Spleen (tissue), 11 donors: ENCODE measurements around the gene CCDC120. TPM values are rescaled to one million over a fixed set of nuclear protein-coding genes. Genes with fewer than 3 reads are reported as not detected.
A peak's percentile ranks its signal among the peaks of the same experiment; 100 is the strongest.

Source experiments
- DNase-seq: peaks from one replicate; pipeline ENCODE4 v3.0.0-alpha.2; 2020
- H3K27ac ChIP-seq, 8 donors: fragments of 200-600 bp; sonication (generic) in 7 of 8; 1 replicate in 4 of 8; 2 replicates in 4 of 8; pipeline versions ENCODE4 v1.5.0 to v1.8.0; 2016 to 2021; ENCODE audit warnings: inconsistent platforms in 4 of 8, mild to moderate bottlenecking in 4 of 8, moderate library complexity in 1 of 8
- H3K27me3 ChIP-seq, 7 donors: fragments of 200-600 bp; sonication (generic) in 6 of 7; replicated peaks in 1 of 7; 1 replicate in 4 of 7; 2 replicates in 3 of 7; pipeline versions ENCODE4 v1.5.0 to v1.8.0; 2016 to 2021; ENCODE audit warnings: inconsistent platforms in 3 of 7, mild to moderate bottlenecking in 1 of 7
- H3K36me3 ChIP-seq, 6 donors: fragments of 200-600 bp; sonication (generic) in 5 of 6; 1 replicate in 4 of 6; 2 replicates in 2 of 6; pipeline versions ENCODE4 v1.5.0 to v1.8.0; 2016 to 2021; ENCODE audit warnings: inconsistent platforms in 2 of 6
- H3K4me1 ChIP-seq, 6 donors: fragments of 200-600 bp; sonication (generic) in 5 of 6; 1 replicate in 3 of 6; 2 replicates in 3 of 6; pipeline versions ENCODE4 v1.5.0 to v1.8.0; 2016 to 2021; ENCODE audit warnings: inconsistent platforms in 3 of 6
- H3K4me3 ChIP-seq, 8 donors: fragments of 200-600 bp; sonication (generic) in 7 of 8; 1 replicate in 4 of 8; 2 replicates in 4 of 8; pipeline versions ENCODE4 v1.5.0 to v1.8.0; 2016 to 2021; ENCODE audit warnings: inconsistent platforms in 4 of 8, mild to moderate bottlenecking in 4 of 8, moderate library complexity in 2 of 8
- H3K9me3 ChIP-seq, 8 donors: fragments of 200-600 bp; sonication (generic) in 7 of 8; 1 replicate in 4 of 8; 2 replicates in 4 of 8; pipeline versions ENCODE4 v1.5.0 to v1.8.0; 2016 to 2021; ENCODE audit warnings: inconsistent platforms in 4 of 8
- POLR2A ChIP-seq, 3 donors: fragments of 450-650 bp; IDR thresholded peaks; one replicate each; pipeline ENCODE4 v1.5.1; 2017; ENCODE audit warnings: antibody characterized with exemption in 3 of 3, mild to moderate bottlenecking in 1 of 3
- POLR2AphosphoS5 ChIP-seq, 3 donors: sonication (generic); formaldehyde crosslinking; IDR thresholded peaks; one replicate each; pipeline ENCODE4 v1.5.1; 2017; ENCODE audit warnings: antibody characterized with exemption in 3 of 3
- WGBS, 5 donors: extraction: QIAGEN DNeasy Blood & Tissue Kit in 3 of 5; methylation state at CpG; one replicate each; pipeline versions ENCODE4 v1.1.5 to v1.1.7; 2013 to 2018; 5-methylcytosine and 5-hydroxymethylcytosine counted together
- intact Hi-C: fragments of 100-400 bp; cut with DNase I; formaldehyde crosslinking; loops from one replicate; pipeline ENCODE4 v1.15.0; 2023; ENCODE audit warnings: low total_unique reads
- polyA plus RNA-seq, 3 donors: library from polyadenylated mRNA; stranded (reverse); fragments of 200-250 nt; gene quantifications; one replicate each; pipeline ENCODE4 v1.2.1, GENCODE V29; 2013
- total RNA-seq, 7 donors: library from RNA; depleted of rRNA in 3 of 7; stranded (reverse); fragments of >200 nt in 3 of 7; fragmentation: NEBNext Ultra II Directional in 4 of 7; extraction: Animal tissue kit (Norgen Biotek cat#: 25700) in 4 of 7; gene quantifications; one replicate each; pipeline versions ENCODE4 v1.1.0 to v1.2.1, GENCODE V29; 2016 to 2021
- TF ChIP-seq, protein P1 (sequence below), 11 experiments: fragments of 200-600 bp in 7 of 11; fragments of 450-650 bp in 4 of 11; sonication (generic) in 4 of 11; IDR thresholded peaks in 8 of 11; conservative IDR thresholded peaks in 3 of 11; 1 replicate in 7 of 11; 2 replicates in 4 of 11; pipeline versions ENCODE4 v1.4.0 to v1.8.0; 2016 to 2021; ENCODE audit warnings: antibody characterized with exemption in 11 of 11, inconsistent platforms in 4 of 11, mild to moderate bottlenecking in 1 of 11
- donor health status: healthy with polysubstance abuse.
- donor health status: DM: no; HTN: no; CAD: no; lungs with moderate emphysema.
- donor health status: DM: no; HTN: no; CAD: no.
- donor health status: Bipolar disorder and iron deficiency.
- donor health status: healthy.
- donor health status: DM: no; HTN: no; CAD: no.
- donor health status: DM: yes; HTN: yes; CAD: no.

Gene CCDC120
- total and polyA plus RNA-seq, 10 donors: 1.1 to 8.6 (median 6.2) TPM

DNA sequence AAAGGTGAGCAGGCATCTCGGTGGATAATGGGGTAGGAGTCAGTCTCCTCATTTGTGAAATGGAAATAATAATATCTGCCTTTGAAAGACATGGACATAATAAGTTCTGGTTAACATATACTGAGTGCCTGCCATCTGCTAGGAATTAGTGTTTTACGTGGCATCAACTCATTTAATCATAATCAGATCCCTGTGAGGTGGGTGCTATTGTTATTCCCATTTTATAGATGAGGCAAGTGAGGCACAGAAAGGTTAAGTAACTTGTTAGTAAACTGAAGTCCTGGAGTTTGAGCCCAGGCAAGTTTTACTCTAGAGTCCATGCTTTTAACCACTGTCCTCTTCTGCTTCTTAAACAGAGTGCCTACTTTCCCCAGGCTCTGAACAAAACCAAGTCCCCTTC, 7.5 kb downstream of the CCDC120 start:
- Histone ChIP-seq H3K4me1 (no peaks in the 10 kb centered on the region), H3K9me3 (no peaks in the 10 kb centered on the region), H3K4me3 (no peak overlapping the region), H3K27ac (no peak overlapping the region), H3K36me3 (peaks cover 0 to 53% (median 0%) of the 10 kb centered on the region in 6 donors), H3K27me3 (no peaks in the 10 kb centered on the region)
- WGBS, 5 donors: 80 to 97% (median 94%) methylated on average over 2 of the region's 2 CpGs
- TF ChIP-seq POLR2AphosphoS5 (IDR thresholded peaks at IDR 0.05) (no peak), POLR2A (IDR thresholded peaks at IDR 0.05) (no peak)
- TF ChIP-seq, protein P1, sequence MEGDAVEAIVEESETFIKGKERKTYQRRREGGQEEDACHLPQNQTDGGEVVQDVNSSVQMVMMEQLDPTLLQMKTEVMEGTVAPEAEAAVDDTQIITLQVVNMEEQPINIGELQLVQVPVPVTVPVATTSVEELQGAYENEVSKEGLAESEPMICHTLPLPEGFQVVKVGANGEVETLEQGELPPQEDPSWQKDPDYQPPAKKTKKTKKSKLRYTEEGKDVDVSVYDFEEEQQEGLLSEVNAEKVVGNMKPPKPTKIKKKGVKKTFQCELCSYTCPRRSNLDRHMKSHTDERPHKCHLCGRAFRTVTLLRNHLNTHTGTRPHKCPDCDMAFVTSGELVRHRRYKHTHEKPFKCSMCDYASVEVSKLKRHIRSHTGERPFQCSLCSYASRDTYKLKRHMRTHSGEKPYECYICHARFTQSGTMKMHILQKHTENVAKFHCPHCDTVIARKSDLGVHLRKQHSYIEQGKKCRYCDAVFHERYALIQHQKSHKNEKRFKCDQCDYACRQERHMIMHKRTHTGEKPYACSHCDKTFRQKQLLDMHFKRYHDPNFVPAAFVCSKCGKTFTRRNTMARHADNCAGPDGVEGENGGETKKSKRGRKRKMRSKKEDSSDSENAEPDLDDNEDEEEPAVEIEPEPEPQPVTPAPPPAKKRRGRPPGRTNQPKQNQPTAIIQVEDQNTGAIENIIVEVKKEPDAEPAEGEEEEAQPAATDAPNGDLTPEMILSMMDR (IDR thresholded peaks at IDR 0.05 in 8 of 11, conservative IDR thresholded peaks at IDR 0.05 in 3 of 11): no peak
- intact Hi-C loops: no loop called here
- no peak for DNase-seq

DNA sequence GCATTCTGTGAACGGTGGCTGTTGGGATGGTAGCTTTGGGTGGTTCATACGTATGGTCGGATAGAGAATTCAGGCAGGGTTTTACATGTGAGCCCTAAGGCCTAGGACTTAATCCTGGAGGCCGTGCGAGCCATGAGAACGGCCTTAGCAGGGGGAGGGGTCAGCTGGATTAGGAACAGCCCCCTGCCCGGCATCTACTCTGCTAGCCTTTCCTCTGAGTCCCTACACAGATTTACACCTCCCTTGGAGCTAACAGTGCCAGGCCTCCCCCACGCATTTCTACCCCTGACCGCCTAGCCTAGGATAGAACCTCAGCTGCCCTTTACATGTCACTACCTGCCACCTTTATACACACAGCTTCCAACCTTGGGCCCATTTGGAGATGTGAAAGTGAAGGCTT, 7.9 kb downstream of the CCDC120 start:
- H3K4me1 ChIP-seq: no peaks in the 10 kb centered on the region
- H3K27me3 ChIP-seq: no peaks in the 10 kb centered on the region
- H3K27ac ChIP-seq: no peak overlapping the region
- no peak for TF ChIP-seq POLR2AphosphoS5 (IDR thresholded peaks at IDR 0.05)
- intact Hi-C loops: no loop called here
- peaks cover 0 to 53% (median 0%) of the 10 kb centered on the region in 6 donors for H3K36me3 ChIP-seq
- DNase-seq: no peak
- no peaks in the 10 kb centered on the region for H3K9me3 ChIP-seq
- 79 to 94% (median 85%) methylated on average over 6 to 9 of the region's 9 CpGs for WGBS, 5 donors
- H3K4me3 ChIP-seq: no peak overlapping the region

DNA sequence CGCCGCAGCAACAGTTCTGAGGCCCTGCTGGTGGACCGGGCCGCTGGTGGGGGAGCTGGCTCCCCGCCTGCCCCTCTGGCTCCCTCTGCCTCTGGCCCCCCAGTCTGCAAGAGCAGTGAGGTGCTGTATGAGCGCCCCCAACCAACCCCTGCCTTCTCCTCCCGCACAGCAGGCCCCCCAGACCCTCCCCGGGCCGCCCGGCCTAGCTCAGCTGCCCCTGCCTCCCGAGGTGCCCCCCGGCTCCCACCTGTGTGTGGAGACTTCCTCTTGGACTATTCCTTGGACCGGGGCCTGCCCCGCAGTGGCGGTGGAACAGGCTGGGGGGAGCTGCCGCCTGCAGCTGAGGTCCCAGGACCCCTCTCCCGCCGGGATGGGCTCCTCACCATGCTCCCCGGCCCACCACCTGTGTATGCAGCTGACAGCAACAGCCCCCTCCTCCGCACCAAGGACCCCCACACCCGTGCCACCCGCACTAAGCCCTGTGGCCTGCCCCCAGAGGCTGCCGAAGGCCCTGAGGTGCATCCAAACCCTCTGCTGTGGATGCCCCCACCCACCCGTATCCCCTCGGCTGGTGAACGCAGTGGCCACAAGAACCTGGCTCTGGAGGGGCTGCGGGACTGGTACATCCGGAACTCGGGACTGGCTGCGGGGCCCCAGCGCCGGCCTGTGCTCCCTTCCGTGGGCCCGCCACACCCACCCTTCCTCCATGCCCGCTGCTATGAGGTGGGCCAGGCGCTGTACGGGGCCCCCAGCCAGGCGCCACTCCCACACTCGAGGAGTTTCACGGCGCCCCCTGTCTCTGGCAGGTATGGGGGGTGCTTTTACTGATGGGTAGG, 8.7 kb downstream of the CCDC120 start:
- WGBS, 5 donors: 80 to 97% (median 93%) methylated on average over 11 to 40 of the region's 41 CpGs
- TF ChIP-seq POLR2AphosphoS5 (IDR thresholded peaks at IDR 0.05): peak in 1 of 3 donors; percentile 17
- TF ChIP-seq, protein P1 (IDR thresholded peaks at IDR 0.05 in 8 of 11, conservative IDR thresholded peaks at IDR 0.05 in 3 of 11): no peak
- TF ChIP-seq POLR2A (IDR thresholded peaks at IDR 0.05): no peak

DNA sequence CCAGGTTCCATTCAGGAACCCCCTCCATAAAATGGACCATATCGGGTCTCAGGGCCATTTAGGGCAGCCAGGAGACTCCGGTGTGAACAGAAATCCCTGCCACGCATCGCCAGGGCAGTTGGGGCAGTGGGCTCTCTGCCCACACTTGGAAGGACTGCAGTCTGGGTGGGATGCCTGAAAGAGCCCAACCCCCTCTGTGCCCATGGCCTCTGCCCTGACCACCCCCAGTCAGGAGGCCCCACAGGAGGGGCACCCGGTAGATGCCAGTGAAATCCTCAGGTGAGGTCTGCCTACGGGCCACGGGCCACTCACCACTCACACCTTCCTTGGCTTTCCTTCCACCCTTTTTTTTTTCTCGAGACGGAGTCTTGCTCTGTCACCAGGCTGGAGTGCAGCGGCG, 10.2 kb downstream of the CCDC120 start:
- TF ChIP-seq POLR2A (IDR thresholded peaks at IDR 0.05) (no peak), POLR2AphosphoS5 (IDR thresholded peaks at IDR 0.05) (peak in 1 of 3 donors; percentile 16)
- DNase-seq: no peak
- 85 to 100% (median 91%) methylated on average over 4 to 11 of the region's 11 CpGs for WGBS, 5 donors
- peak overlapping the region in 1 of 8 donors; percentile 1 for H3K27ac ChIP-seq
- H3K9me3 ChIP-seq: no peaks in the 10 kb centered on the region
- H3K36me3 ChIP-seq: peaks cover 0 to 33% (median 0%) of the 10 kb centered on the region in 6 donors
- intact Hi-C loops: no loop called here
- no peaks in the 10 kb centered on the region for H3K27me3 ChIP-seq
- peaks cover 0 to 16% (median 10%) of the 10 kb centered on the region in 6 donors for H3K4me1 ChIP-seq
- no peak overlapping the region for H3K4me3 ChIP-seq

More for the DNA sequence above, 8.7 kb downstream of the CCDC120 start:
- Histone ChIP-seq H3K36me3 (peaks cover 0 to 45% (median 0%) of the 10 kb centered on the region in 6 donors), H3K4me3 (no peak overlapping the region), H3K27ac (no peak overlapping the region), H3K4me1 (peaks cover 0 to 3% (median under 1%) of the 10 kb centered on the region in 6 donors), H3K9me3 (no peaks in the 10 kb centered on the region), H3K27me3 (no peaks in the 10 kb centered on the region)
- intact Hi-C loops: no loop called here
- DNase-seq: no peak

DNA sequence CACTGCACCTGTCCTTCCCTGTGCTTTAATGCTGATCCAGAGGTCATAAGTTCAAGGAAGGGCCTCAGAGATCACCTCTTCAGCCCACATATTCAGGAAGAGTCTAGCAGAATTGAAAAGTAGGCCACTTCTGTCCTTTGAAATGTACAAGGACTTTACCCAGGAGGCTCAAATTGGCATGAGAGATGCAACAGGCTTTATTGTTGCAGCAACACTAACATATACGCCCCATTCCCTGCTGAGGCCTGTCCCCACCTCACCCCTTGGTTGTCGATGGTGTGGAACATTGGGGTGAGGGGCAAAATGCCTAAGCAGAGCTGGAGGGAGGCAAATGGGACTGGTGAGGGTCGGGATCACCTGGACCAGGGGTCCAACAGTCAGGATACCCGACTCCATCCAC, 12.2 kb downstream of the CCDC120 start:
- H3K4me1 ChIP-seq: peaks cover 0 to 23% (median 16%) of the 10 kb centered on the region in 6 donors
- no peak overlapping the region for H3K27ac ChIP-seq
- H3K9me3 ChIP-seq: no peaks in the 10 kb centered on the region
- no peak for DNase-seq
- TF ChIP-seq, protein P1 (IDR thresholded peaks at IDR 0.05 in 8 of 11, conservative IDR thresholded peaks at IDR 0.05 in 3 of 11): no peak
- TF ChIP-seq POLR2AphosphoS5 (IDR thresholded peaks at IDR 0.05): no peak
- TF ChIP-seq POLR2A (IDR thresholded peaks at IDR 0.05): no peak
- whole genome bisulfite sequencing, 5 donors: 80 to 99% (median 92%) methylated on average over 4 of the region's 4 CpGs; no CpG with 5 or more reads in 1 of the 5 donors
- intact Hi-C loops: no loop called here
- H3K4me3 ChIP-seq: no peak overlapping the region
- H3K27me3 ChIP-seq: no peaks in the 10 kb centered on the region
- peaks cover 0 to 29% (median 0%) of the 10 kb centered on the region in 6 donors for H3K36me3 ChIP-seq
